GM18951 (cell line): Measurements from ENCODE around the gene PRRT2.

Experiments used
- POLR2A ChIP-seq: IDR thresholded peaks from 4 replicates; pipeline ENCODE4 v1.6.1; 2011; ENCODE audit warnings: mild to moderate bottlenecking; ENCODE audit not compliant: insufficient read length, insufficient read depth; ENCODE audit errors: extremely low read depth
- in situ Hi-C: fragments of 300-500 bp; cut with MboI; formaldehyde crosslinking; loops from one replicate; pipeline ENCODE4 v1.12.0; 2022; ENCODE audit warnings: low sequenced_read_pairs, mixed read lengths, inconsistent platforms; ENCODE audit not compliant: unreplicated experiment

Gene PRRT2

GRCh38 chr16:29805232-29806098 lies 6.5 kb upstream of the PRRT2 start:
- peak; percentile 81 for TF ChIP-seq POLR2A
- in situ Hi-C loops = no loop called here

- in situ Hi-C loops = no loop called here
- TF ChIP-seq POLR2A = no peak
Measured at GRCh38 chr16:29806099-29806579, 5.9 kb upstream of the PRRT2 start, which contains the start of gene MAZ. MAZ (plus strand) TSS chr16:29806529; CDS start chr16:29806702, 173 bp downstream.

GRCh38 chr16:29806641-29807425 lies 5.2 kb upstream of the PRRT2 start:
- TF ChIP-seq POLR2A = peak; percentile 53
- in situ Hi-C loops = no loop called here

- in situ Hi-C loops = no loop called here
- peak; percentile 60 for TF ChIP-seq POLR2A
Measured at GRCh38 chr16:29807426-29808218, 4.4 kb upstream of the PRRT2 start.

GRCh38 chr16:29808219-29808900 lies 3.6 kb upstream of the PRRT2 start:
- in situ Hi-C loops = no loop called here

GRCh38 chr16:29809031-29809747 lies 2.8 kb upstream of the PRRT2 start:
- in situ Hi-C loops = no loop called here
- TF ChIP-seq POLR2A = no peak

More at GRCh38 chr16:29808219-29808900, 3.6 kb upstream of the PRRT2 start:
- TF ChIP-seq POLR2A = no peak

- no peak for TF ChIP-seq POLR2A
- in situ Hi-C loops = no loop called here
Measured at GRCh38 chr16:29809850-29810698, 1.9 kb upstream of the PRRT2 start.

GRCh38 chr16:29810699-29811169 lies 1.3 kb upstream of the PRRT2 start:
- in situ Hi-C loops = no loop called here
- TF ChIP-seq POLR2A = no peak

- in situ Hi-C loops = no loop called here
- TF ChIP-seq POLR2A = peak; percentile 43
Measured at GRCh38 chr16:29811170-29811895, 660 bp upstream of the PRRT2 start.

GRCh38 chr16:29812754-29813643 lies 1.0 kb downstream of the PRRT2 start:
- no peak for TF ChIP-seq POLR2A
- in situ Hi-C loops = no loop called here
